NK-92 treated with Interleukin-12 subunit alpha and Interleukin-12 subunit beta, amount 100 ng/mL, for 24 hours (cell line): ENCODE data around the gene LZIC.
"Not testable (repeated sequence)": the region's sequence is repeated elsewhere in the genome, so short reads cannot be mapped to it uniquely, and the experiment has no call there.

Source experiments
- DNase-seq: peaks from one replicate; lab custom pipeline; 2025; lab: John Stamatoyannopoulos, UW

LZIC gene

GRCh38 chr1:9942939-9943788 is at the start of gene LZIC, which contains the start of gene NMNAT1:
LZIC (minus strand) TSS chr1:9943391; CDS start chr1:9936619, 6,772 bp downstream.
NMNAT1 (plus strand) TSS chr1:9943475; CDS start chr1:9972074, 28,599 bp downstream.
- peak; percentile 85 for DNase-seq

GRCh38 chr1:9992910-9993309 is 49.7 kb upstream of the LZIC start:
- DNase-seq, result no peak

- no peak for DNase-seq
These were observed 47.8 kb upstream of the LZIC start for GRCh38 chr1:9990944-9991343.

GRCh38 chr1:9989773-9990172 is 46.6 kb upstream of the LZIC start:
- DNase-seq, result no peak

GRCh38 chr1:9985001-9985400 is 41.8 kb upstream of the LZIC start:
- no peak for DNase-seq

GRCh38 chr1:9984253-9984652 is 41.1 kb upstream of the LZIC start:
- no peak for DNase-seq

GRCh38 chr1:9960706-9961562 is 17.7 kb upstream of the LZIC start:
- no peak for DNase-seq

GRCh38 chr1:9960011-9960410 is 16.8 kb upstream of the LZIC start:
- no peak for DNase-seq

GRCh38 chr1:9957726-9958125 is 14.5 kb upstream of the LZIC start:
- DNase-seq, result no peak

- no peak for DNase-seq
These were observed 3.1 kb upstream of the LZIC start for GRCh38 chr1:9946315-9946714.

- DNase-seq, result no peak
These were observed 722 bp downstream of the LZIC start for GRCh38 chr1:9942399-9942938.

GRCh38 chr1:9929431-9930385 is 13.5 kb downstream of the LZIC start:
- no peak for DNase-seq

GRCh38 chr1:9927259-9927658 is 15.9 kb downstream of the LZIC start:
- DNase-seq, result no peak

- DNase-seq, result no peak
These were observed 20.8 kb downstream of the LZIC start for GRCh38 chr1:9922342-9922741.

GRCh38 chr1:9920606-9921005 is 22.6 kb downstream of the LZIC start:
- no peak for DNase-seq

- no peak for DNase-seq
These were observed 25.3 kb downstream of the LZIC start for GRCh38 chr1:9917901-9918300.

- DNase-seq, result not testable (repeated sequence)
These were observed 25.7 kb downstream of the LZIC start for GRCh38 chr1:9917495-9917894.

GRCh38 chr1:9916452-9916851 is 26.7 kb downstream of the LZIC start:
- no peak for DNase-seq

GRCh38 chr1:9914610-9914937 is 28.6 kb downstream of the LZIC start:
- no peak for DNase-seq

GRCh38 chr1:9912264-9912936 is 30.8 kb downstream of the LZIC start:
- DNase-seq, result no peak
